ENCODE results near the gene NEB.

Gene NEB

DNA sequence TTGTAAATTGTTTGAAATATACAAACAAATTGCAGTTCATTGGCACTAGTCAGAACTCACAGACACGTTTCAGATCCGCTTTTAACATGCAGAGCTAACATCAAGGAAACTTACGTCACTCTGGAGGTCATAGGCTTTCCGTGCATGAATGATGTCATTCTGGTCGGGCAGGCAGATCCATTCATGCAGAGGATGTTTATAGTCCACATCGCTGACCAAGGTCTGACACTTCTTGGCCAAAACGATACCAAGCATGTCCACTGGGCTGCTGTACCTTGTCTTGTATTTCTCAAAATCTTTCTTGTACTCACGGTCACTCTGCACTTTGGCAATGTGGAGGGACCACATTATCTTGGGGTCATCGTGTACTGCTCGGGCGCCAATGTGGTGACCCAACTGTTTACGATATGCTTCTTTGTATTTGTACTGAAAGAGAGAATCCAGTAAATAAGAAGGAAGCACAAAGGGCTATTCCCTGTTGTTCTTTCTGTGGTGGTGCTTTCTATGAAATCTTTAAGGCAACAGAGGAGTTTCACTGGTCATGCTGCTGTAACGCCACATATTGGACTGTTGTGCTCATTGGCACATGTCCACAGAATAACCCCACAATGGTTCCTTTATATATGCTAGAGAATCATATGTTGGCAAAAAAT is 114.8 kb downstream of the NEB start:
- no peaks in the 10 kb centered on the region for H3K9me3 ChIP-seq (ENCODE audit: control insufficient read depth, insufficient read depth, low read length)
- H3K27ac ChIP-seq (ENCODE audit: low read depth, low read length), result no peak overlapping the region
- peaks cover 2% of the 10 kb centered on the region; the same call in 1 of the 2 replicates for H3K27me3 ChIP-seq (ENCODE audit: control insufficient read depth, low read length)
- H3K4me2 ChIP-seq (ENCODE audit: low read length), result no peak overlapping the region
- H4K20me1 ChIP-seq (ENCODE audit: control insufficient read depth, insufficient read depth, low read depth, low read length), result no peaks in the 10 kb centered on the region
- TF ChIP-seq, protein P1, sequence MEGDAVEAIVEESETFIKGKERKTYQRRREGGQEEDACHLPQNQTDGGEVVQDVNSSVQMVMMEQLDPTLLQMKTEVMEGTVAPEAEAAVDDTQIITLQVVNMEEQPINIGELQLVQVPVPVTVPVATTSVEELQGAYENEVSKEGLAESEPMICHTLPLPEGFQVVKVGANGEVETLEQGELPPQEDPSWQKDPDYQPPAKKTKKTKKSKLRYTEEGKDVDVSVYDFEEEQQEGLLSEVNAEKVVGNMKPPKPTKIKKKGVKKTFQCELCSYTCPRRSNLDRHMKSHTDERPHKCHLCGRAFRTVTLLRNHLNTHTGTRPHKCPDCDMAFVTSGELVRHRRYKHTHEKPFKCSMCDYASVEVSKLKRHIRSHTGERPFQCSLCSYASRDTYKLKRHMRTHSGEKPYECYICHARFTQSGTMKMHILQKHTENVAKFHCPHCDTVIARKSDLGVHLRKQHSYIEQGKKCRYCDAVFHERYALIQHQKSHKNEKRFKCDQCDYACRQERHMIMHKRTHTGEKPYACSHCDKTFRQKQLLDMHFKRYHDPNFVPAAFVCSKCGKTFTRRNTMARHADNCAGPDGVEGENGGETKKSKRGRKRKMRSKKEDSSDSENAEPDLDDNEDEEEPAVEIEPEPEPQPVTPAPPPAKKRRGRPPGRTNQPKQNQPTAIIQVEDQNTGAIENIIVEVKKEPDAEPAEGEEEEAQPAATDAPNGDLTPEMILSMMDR (IDR thresholded peaks at IDR 0.05; ENCODE audit: low read depth, low read length, poor library complexity, severe bottlenecking), result no peak
- no peak for TF ChIP-seq EZH2phosphoT487 (IDR thresholded peaks at IDR 0.05; ENCODE audit: borderline replicate concordance, low read length)
- H3K79me2 ChIP-seq (ENCODE audit: control insufficient read depth, low read length), result no peaks in the 10 kb centered on the region
- no peaks in the 10 kb centered on the region for H3K9me2 ChIP-seq (replicated peaks; ENCODE audit: control insufficient read depth, low read length)
- no peaks in the 10 kb centered on the region for H3K36me3 ChIP-seq (ENCODE audit: control insufficient read depth, low read length)
- no peak overlapping the region for H3K4me3 ChIP-seq (ENCODE audit: low read length)
- no peaks in the 10 kb centered on the region for H3F3A ChIP-seq (ENCODE audit: control insufficient read depth, insufficient read depth)
- no peaks in the 10 kb centered on the region for H3K4me1 ChIP-seq (ENCODE audit: control insufficient read depth, low read length)

DNA sequence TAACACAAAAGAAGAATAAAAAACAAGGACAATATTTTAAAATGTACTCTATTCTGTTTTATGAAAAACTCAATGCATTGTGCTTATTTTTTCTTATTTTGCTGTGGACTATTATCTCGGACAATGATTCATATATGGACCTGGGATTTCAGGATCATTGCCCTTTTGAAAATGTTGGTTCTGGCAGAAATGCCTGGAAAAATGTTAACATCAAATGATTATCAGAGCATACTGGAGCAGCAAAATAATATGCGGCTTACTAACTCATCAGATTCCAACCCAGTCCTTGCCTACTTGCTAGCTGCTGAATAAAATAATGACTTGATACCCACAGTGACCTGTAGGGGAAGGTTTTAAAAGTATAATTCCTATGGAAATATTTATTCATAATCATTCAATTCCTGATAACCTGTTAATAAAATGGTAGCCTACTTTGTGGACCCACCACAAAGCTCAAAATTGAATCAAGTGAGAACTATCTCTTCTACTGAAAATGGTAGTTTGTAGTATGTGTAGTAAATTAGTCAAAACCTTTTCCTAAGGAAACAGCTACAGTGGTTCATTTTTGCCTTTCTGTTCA is 117.4 kb downstream of the NEB start:
- H3K36me3 ChIP-seq (ENCODE audit: control insufficient read depth, low read length), result no peaks in the 10 kb centered on the region
- no peaks in the 10 kb centered on the region for H3K9me3 ChIP-seq (ENCODE audit: control insufficient read depth, insufficient read depth, low read length)

DNA sequence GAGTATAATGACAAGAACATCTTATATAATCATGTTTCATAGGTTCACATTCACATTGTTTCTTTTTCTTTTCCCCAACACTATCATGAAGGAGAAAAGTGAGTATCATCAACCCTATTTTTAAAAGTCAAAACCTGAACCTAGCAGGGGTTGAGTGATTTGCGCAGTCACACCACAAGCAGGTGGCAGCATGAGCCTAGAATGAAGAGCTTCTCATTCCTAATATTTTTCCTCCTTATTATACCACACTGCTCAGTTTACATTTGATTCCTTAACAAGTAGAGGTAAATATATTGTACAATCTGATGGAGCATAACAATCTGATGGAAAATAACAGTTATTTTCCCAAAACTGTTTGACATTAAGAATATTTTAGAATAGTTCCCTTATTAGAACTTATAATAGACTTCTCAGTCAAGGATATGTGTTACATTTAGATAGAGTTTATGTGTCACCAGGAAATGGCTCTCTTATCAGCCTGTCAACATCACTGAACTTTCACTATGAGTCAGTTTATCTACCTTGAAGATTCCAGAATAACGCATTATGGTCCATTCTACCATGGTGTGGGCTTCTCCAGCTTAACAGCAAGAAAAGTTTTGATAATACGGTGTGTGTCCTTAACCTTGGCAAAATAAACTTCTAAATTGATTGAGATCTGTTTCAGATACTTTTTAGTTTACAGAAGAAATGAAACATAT is 119.5 kb downstream of the NEB start:
- TF ChIP-seq, protein P1 (IDR thresholded peaks at IDR 0.05; ENCODE audit: low read depth, low read length, poor library complexity, severe bottlenecking), result no peak
- no peak for TF ChIP-seq EZH2phosphoT487 (IDR thresholded peaks at IDR 0.05; ENCODE audit: borderline replicate concordance, low read length)
- H3K79me2 ChIP-seq (ENCODE audit: control insufficient read depth, low read length), result no peaks in the 10 kb centered on the region
- H3K27me3 ChIP-seq (ENCODE audit: control insufficient read depth, low read length), result no peaks in the 10 kb centered on the region
- H3K9me2 ChIP-seq (replicated peaks; ENCODE audit: control insufficient read depth, low read length), result no peaks in the 10 kb centered on the region
- no peaks in the 10 kb centered on the region for H3F3A ChIP-seq (ENCODE audit: control insufficient read depth, insufficient read depth)
- H3K4me1 ChIP-seq (ENCODE audit: control insufficient read depth, low read length), result no peaks in the 10 kb centered on the region
- no peaks in the 10 kb centered on the region for H4K20me1 ChIP-seq (ENCODE audit: control insufficient read depth, insufficient read depth, low read depth, low read length)
- H3K4me2 ChIP-seq (ENCODE audit: low read length), result no peak overlapping the region
- no peaks in the 10 kb centered on the region for H3K36me3 ChIP-seq (ENCODE audit: control insufficient read depth, low read length)
- no peak overlapping the region for H3K4me3 ChIP-seq (ENCODE audit: low read length)
- no peaks in the 10 kb centered on the region for H3K9me3 ChIP-seq (ENCODE audit: control insufficient read depth, insufficient read depth, low read length)
- H3K27ac ChIP-seq (ENCODE audit: low read depth, low read length), result no peak overlapping the region

More for the DNA sequence above, 117.4 kb downstream of the NEB start:
- Histone ChIP-seq H3K27me3 (ENCODE audit: control insufficient read depth, low read length) (peaks cover 2% of the 10 kb centered on the region; the same call in 1 of the 2 replicates), H3K4me2 (ENCODE audit: low read length) (no peak overlapping the region), H3K4me3 (ENCODE audit: low read length) (no peak overlapping the region), H3F3A (ENCODE audit: control insufficient read depth, insufficient read depth) (no peaks in the 10 kb centered on the region), H3K9me2 (replicated peaks; ENCODE audit: control insufficient read depth, low read length) (no peaks in the 10 kb centered on the region), H4K20me1 (ENCODE audit: control insufficient read depth, insufficient read depth, low read depth, low read length) (no peaks in the 10 kb centered on the region), H3K27ac (ENCODE audit: low read depth, low read length) (no peak overlapping the region), H3K79me2 (ENCODE audit: control insufficient read depth, low read length) (no peaks in the 10 kb centered on the region), H3K4me1 (ENCODE audit: control insufficient read depth, low read length) (no peaks in the 10 kb centered on the region)
- TF ChIP-seq, protein P1 (IDR thresholded peaks at IDR 0.05; ENCODE audit: low read depth, low read length, poor library complexity, severe bottlenecking), result no peak
- no peak for TF ChIP-seq EZH2phosphoT487 (IDR thresholded peaks at IDR 0.05; ENCODE audit: borderline replicate concordance, low read length)
